AG09309 (cell line): ENCODE results near the gene MPV17L2.

Experiments used
- DNase-seq: peaks from one replicate; pipeline ENCODE4 v3.0.0-alpha.2; 2010; ENCODE audit warnings: low read depth
- H3K4me3 ChIP-seq: 2 replicates; pipeline ENCODE4 v1.5.1; 2011; ENCODE audit warnings: mild to moderate bottlenecking, low read depth, low read length, moderate library complexity; ENCODE audit not compliant: control insufficient read depth
- TF ChIP-seq, protein P1 (sequence below): IDR thresholded peaks from 2 replicates; pipeline ENCODE4 v1.5.1; 2011; ENCODE audit warnings: mild to moderate bottlenecking, low read depth, low read length, inconsistent platforms; ENCODE audit not compliant: insufficient read depth, control insufficient read depth; ENCODE audit errors: missing control alignments

MPV17L2 gene

DNA sequence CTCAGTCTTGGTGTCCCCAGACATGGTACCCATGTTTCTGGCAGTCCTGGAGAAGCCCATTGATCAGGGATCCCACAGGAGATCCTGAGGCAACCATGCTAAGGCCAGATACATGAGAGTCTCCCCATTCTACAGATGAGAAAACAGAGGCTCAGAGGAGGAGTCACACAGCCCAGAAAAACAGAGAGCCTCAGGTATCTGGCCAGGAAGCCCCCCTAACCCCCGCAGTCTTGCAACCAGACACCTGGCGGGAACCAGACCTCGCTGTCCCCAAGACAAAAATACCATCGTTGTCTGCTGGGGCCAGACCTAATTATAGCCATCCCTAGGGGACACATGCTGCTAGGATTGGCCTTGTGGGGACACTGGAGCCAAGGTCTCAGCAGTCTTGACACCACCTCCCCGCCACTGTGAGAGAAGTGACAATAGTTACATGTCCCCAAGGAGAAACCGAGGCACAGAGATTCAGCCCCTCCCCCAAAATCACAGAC lies 34.8 kb downstream of the MPV17L2 start:
- TF ChIP-seq, protein P1, sequence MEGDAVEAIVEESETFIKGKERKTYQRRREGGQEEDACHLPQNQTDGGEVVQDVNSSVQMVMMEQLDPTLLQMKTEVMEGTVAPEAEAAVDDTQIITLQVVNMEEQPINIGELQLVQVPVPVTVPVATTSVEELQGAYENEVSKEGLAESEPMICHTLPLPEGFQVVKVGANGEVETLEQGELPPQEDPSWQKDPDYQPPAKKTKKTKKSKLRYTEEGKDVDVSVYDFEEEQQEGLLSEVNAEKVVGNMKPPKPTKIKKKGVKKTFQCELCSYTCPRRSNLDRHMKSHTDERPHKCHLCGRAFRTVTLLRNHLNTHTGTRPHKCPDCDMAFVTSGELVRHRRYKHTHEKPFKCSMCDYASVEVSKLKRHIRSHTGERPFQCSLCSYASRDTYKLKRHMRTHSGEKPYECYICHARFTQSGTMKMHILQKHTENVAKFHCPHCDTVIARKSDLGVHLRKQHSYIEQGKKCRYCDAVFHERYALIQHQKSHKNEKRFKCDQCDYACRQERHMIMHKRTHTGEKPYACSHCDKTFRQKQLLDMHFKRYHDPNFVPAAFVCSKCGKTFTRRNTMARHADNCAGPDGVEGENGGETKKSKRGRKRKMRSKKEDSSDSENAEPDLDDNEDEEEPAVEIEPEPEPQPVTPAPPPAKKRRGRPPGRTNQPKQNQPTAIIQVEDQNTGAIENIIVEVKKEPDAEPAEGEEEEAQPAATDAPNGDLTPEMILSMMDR, result no peak
- no peak for DNase-seq
- H3K4me3 ChIP-seq, result no peak overlapping the region

DNA sequence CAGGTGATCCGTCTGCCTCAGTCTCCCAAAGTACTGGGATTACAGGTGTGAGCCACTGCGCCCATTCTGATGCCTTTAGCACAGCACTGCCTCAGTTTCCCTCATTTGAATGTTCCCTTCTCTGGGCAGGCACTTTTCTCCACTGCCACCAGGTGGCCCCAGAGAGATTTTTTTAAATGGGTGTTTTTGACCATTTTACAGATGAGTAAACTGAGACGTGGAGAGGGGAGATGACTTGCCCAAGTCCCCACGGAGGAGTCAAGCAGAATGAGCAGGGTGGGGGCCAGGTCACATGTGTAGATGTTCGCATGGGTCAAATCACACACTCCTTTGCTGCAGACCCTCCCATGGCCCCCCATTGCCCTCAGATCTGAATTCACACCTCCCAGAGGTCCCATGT lies 36.5 kb downstream of the MPV17L2 start:
- TF ChIP-seq, protein P1, result peak; percentile 40
- no peak for DNase-seq
- no peak overlapping the region for H3K4me3 ChIP-seq

DNA sequence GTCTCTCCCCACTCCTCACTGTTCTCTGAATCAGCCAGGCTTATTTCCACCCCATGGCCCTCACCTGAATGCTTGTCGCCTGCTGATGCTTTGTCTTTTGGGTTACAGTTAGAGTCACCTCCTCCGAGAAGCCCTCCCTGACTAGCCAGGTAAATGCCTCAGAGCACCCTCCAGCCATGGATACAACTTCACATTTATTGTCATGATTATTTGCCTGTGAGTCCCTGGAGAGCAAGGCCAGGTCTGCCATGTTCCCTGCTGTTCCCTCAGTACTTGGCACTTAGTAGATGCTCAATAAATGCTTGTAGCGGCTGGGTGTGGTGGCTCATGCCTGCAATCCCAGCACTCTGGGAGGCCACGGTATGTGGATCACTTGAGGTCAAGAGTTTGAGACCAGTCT lies 36.9 kb downstream of the MPV17L2 start:
- TF ChIP-seq, protein P1, result no peak
- no peak for DNase-seq

DNA sequence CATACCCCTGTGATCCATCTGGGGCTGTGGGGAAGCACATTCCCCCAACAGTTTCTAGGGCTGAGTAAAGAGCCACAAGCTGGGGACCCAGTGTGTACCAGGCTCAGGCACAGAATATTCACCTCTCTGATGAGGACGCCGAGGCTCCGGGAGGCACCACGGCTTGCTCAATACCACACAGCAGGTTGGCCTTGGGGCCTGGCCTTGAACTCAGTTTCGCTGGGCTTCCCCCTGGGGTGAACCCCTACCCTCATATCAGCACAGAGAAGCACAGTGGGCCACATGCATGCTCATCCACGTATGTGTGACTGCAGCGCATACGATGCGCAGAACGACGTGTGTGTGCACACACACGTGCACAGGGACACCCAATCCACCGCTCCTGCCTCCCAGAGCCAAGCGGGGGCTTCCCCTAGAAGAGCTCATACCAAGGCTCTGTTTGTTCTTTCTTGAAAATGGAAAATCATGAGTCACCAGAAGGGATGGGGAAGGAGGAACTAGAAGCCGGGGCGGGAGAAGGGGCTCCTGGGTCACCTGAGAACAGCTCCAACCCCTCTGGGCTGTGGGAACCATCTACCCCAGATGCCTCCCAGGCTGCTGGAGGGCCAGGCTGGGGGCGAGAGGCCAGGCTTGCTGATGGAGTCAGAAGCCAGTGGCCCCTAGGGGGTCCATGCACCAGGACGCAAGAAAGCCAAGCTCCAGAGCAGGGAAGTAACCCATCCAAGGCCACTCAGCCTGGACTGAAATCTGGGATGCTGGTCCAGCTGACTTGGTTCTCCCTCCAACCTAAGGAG lies 38.1 kb downstream of the MPV17L2 start:
- TF ChIP-seq, protein P1, result no peak
- no peak overlapping the region for H3K4me3 ChIP-seq
- no peak for DNase-seq

More for the DNA sequence above, 36.9 kb downstream of the MPV17L2 start:
- no peak overlapping the region for H3K4me3 ChIP-seq

DNA sequence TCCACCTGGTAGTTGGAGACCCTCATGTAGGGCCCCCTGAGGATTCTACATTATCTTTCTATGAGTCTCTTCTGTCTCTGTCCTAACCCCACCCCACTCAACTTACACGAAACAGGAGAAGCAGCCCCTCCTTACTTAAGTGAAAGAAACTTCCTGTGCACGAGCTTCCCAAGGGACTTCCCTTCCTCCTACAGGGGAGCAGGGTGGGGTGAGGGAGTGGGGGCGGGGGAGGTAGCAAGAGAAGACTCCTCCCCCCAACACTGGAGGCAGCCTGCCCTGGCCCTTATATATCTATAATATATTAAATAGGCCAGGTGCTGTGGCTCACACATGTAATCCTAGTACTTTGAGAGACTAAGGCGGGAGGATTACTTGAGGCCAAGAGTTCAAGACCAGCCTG lies 38.8 kb downstream of the MPV17L2 start:
- no peak overlapping the region for H3K4me3 ChIP-seq
- no peak for DNase-seq
- TF ChIP-seq, protein P1, result no peak

DNA sequence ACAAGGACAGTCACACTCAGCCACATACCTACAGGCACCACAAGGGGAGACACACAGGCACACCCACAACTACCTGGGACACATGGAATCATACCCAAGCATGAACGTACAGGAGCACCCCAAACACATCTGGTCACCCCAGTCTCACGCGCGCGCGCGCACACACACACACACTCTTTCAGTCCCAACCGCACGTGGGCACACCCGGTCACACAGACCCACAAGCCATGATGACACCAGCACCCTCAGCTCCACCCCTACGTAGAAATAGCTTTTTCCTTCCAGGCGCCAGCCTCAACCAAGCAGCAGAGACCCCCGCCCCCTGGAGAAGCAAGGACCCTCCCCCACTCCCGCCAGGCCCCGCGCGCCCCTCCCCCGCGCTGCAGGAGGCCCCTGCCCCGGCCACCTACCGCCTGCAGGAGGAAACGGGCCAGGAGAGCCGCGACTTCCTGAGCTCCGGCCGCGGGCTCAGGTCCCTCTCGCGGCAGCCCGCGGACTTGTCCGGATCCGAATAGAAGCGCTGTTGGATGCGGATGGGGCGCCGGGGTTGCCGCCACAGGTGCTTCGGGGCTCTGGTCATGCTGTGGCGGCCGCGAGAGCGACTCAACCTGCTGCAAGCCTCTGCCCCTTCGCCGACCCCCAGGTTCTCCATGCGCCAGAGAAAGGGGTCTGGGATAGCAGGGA lies 39.7 kb downstream of the MPV17L2 start:
- no peak for DNase-seq

More for the DNA sequence above, 39.7 kb downstream of the MPV17L2 start:
- no peak overlapping the region for H3K4me3 ChIP-seq
- TF ChIP-seq, protein P1, result no peak
